ENCODE measurements around the gene CLCN7. TPM values are rescaled to one million over a fixed set of nuclear protein-coding genes. Genes with fewer than 3 reads are reported as not detected.

Gene CLCN7
- total and polyA plus RNA-seq, 8 donors: 8.7 to 489 (median 55.1) TPM

DNA sequence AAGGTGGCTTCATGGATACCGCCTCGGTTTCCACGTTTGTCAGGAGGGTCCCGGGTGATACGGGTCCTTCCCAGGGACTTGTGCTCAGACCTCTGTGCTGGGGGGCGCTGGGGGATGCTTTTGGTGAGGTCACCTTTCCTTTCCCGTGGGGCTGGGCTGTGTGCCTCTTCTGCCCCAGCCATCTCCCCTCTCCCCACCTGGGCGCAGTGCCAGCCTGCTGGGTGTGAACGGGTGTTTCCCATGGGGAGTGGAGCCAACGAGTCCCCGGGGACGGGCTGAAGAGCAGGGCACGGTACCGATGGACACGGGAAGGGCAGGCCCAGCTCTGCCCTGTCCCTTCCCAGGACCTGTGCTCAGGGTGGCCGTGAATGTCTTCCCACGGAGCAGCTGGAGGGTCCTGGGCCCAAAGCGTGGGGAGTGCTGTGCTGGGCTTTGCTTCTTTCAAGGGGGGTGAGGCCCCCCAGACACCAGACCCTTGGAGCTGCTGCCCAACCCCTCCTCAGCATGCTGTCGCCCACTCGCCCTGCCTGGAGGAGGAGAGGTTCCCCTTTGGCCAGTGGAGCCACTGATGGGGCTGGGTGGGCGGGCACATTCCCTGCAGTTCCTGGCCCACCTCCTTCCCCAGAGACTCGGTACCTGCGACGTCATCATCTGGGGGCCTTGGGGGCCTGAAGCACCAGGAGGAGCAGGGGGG lies 33.8 kb upstream of the CLCN7 start:
- intact Hi-C loops (cut with DNase I; ENCODE audit: low total_unique reads): no loop called here
- DNase-seq: no peak
- 75 to 93% (median 79%) methylated on average over 10 to 24 of the region's 24 CpGs for WGBS, 5 donors
- Histone ChIP-seq H3K27me3 (no peaks in the 10 kb centered on the region), H3K4me3 (no peak overlapping the region), H3K27ac (peak overlapping the region in 2 of 5 donors; percentile 50 to 64), H3K4me1 (peaks cover 0 to 7% (median 2%) of the 10 kb centered on the region in 4 donors), H3K9me3 (no peaks in the 10 kb centered on the region), H3K36me3 (peaks cover 0 to 77% (median 68%) of the 10 kb centered on the region in 4 donors)
- TF ChIP-seq, protein P1, sequence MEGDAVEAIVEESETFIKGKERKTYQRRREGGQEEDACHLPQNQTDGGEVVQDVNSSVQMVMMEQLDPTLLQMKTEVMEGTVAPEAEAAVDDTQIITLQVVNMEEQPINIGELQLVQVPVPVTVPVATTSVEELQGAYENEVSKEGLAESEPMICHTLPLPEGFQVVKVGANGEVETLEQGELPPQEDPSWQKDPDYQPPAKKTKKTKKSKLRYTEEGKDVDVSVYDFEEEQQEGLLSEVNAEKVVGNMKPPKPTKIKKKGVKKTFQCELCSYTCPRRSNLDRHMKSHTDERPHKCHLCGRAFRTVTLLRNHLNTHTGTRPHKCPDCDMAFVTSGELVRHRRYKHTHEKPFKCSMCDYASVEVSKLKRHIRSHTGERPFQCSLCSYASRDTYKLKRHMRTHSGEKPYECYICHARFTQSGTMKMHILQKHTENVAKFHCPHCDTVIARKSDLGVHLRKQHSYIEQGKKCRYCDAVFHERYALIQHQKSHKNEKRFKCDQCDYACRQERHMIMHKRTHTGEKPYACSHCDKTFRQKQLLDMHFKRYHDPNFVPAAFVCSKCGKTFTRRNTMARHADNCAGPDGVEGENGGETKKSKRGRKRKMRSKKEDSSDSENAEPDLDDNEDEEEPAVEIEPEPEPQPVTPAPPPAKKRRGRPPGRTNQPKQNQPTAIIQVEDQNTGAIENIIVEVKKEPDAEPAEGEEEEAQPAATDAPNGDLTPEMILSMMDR (IDR thresholded peaks at IDR 0.05): no peak
- TF ChIP-seq POLR2A (IDR thresholded peaks at IDR 0.05) (no peak), EP300 (IDR thresholded peaks at IDR 0.05) (no peak), POLR2AphosphoS5 (IDR thresholded peaks at IDR 0.05) (no peak)

DNA sequence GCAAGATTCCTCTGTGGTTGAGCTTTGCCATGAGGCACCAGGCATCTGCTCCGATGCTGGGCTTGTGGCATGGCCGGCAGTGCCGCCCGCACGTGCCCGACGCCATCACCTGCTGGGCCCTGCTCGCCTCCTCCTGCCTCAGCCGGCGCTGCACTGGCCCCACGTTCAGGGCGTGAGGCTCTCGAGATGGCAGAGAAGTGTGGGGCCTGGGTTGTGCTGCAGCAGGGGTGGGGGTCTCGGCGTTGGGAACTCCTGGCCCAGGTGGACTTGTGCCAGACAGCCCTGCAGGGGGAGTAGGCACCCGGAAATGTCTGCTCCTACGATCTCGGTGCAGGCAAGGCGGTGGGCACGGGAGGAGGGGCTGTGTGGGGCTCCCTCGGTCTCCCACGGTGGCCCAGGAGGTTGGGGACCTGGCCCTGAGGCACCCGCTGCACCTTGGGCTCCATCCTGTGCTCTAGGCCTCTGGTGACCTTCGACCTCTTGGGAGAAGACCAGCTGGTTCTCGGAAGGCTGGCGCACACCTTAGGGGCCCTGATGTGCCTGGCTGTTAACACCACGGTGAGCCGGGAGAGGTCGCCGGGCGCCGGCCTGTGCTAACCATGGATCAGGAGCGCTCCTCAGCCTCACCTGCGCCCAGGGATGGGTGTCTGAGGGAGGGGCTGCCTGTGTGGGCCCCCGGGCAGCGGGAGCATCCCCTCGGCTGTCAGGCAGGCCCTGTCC lies 31.8 kb upstream of the CLCN7 start:
- no peak for DNase-seq
- Histone ChIP-seq H3K27ac (no peak overlapping the region), H3K27me3 (no peaks in the 10 kb centered on the region), H3K36me3 (peaks cover 20 to 90% (median 86%) of the 10 kb centered on the region in 4 donors), H3K4me1 (peaks cover 0 to 7% (median 2%) of the 10 kb centered on the region in 4 donors), H3K9me3 (no peaks in the 10 kb centered on the region), H3K4me3 (no peak overlapping the region)
- WGBS, 5 donors: 88 to 94% (median 90%) methylated on average over 11 to 37 of the region's 37 CpGs
- intact Hi-C loops (cut with DNase I; ENCODE audit: low total_unique reads): no loop called here
- TF ChIP-seq POLR2A (IDR thresholded peaks at IDR 0.05): no peak
- no peak for TF ChIP-seq POLR2AphosphoS5 (IDR thresholded peaks at IDR 0.05)

DNA sequence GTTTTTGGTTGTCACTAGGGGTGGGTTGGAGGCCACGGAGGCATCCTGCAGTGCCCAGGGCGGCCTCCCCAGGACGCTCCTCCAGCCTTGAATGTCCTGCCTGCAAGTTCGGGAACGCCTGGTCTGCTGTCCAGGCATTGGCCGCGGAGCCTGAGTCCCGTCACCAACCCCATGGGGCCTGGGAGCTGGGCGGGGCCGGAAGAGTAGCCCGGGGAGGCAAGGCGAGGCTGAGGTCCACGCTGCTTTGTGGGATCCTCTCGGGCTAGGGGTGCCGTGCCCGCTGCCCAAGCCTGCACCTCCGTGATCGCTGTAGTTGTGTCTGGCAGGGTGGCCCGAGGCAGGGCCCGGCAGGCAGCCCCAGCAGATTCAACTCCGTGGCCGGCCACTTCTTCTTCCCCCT lies 31.1 kb upstream of the CLCN7 start:
- H3K27me3 ChIP-seq: no peaks in the 10 kb centered on the region
- TF ChIP-seq POLR2AphosphoS5 (IDR thresholded peaks at IDR 0.05) (no peak), POLR2A (IDR thresholded peaks at IDR 0.05) (no peak), EP300 (IDR thresholded peaks at IDR 0.05) (no peak)
- TF ChIP-seq, protein P1 (IDR thresholded peaks at IDR 0.05): no peak
- H3K4me3 ChIP-seq: no peak overlapping the region
- no peak for DNase-seq
- intact Hi-C loops (cut with DNase I; ENCODE audit: low total_unique reads): no loop called here
- H3K9me3 ChIP-seq: no peaks in the 10 kb centered on the region
- peaks cover 0 to 7% (median 2%) of the 10 kb centered on the region in 4 donors for H3K4me1 ChIP-seq
- WGBS, 5 donors: 92 to 96% (median 94%) methylated on average over 7 to 22 of the region's 22 CpGs
- H3K36me3 ChIP-seq: peaks cover 27 to 91% (median 87%) of the 10 kb centered on the region in 4 donors
- H3K27ac ChIP-seq: no peak overlapping the region

DNA sequence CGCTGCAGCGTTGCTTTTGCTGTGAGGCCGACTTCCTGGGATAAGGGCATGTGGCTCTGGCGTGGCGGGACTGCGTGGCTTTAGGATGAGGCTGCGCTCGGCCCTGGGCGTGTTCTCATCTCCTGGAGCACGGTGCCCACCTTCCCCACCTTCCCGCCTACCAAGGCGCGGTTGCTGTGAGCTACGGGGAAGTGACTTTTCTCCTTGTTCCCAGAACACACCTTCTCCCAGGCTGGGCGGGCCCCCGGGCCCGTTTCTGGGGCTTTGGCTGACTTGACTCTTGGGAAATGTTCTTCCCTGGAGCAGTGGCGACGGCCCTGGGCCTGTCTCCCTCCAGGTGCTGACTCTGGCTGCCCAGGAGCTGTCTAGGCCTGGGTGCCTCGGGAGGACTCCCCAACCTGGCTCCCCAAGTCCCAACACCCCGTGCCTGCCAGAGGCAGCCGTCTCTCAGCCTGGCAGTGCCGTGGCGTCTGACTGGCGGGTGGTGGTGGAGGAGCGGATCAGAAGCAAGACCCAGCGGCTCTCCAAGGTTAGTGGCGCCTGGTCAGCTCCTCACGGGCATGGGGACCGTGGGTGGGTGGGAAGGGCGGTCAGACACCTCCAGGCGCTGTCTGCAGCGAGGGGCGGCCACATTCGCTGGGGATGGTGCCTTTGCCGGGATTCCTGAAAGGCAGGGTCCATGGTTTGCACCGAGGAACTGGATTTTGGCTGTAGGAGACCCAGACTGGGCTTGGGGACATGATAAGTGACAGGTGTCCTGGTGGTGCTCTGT lies 30.4 kb upstream of the CLCN7 start:
- WGBS, 5 donors: 92 to 98% (median 94%) methylated on average over 26 to 37 of the region's 37 CpGs
- no peaks in the 10 kb centered on the region for H3K9me3 ChIP-seq
- intact Hi-C loops (cut with DNase I; ENCODE audit: low total_unique reads): no loop called here
- H3K27me3 ChIP-seq: no peaks in the 10 kb centered on the region
- peaks cover 0 to 4% (median 1%) of the 10 kb centered on the region in 4 donors for H3K4me1 ChIP-seq
- H3K27ac ChIP-seq: no peak overlapping the region
- no peak for DNase-seq
- H3K36me3 ChIP-seq: peaks cover 34 to 91% (median 87%) of the 10 kb centered on the region in 4 donors
- TF ChIP-seq, protein P1 (IDR thresholded peaks at IDR 0.05): no peak
- TF ChIP-seq EP300 (IDR thresholded peaks at IDR 0.05) (no peak), POLR2AphosphoS5 (IDR thresholded peaks at IDR 0.05) (no peak), POLR2A (IDR thresholded peaks at IDR 0.05) (no peak)
- no peak overlapping the region for H3K4me3 ChIP-seq

All from stomach (tissue), 9 donors.